ENCODE results near the gene SCAMP1.

The SCAMP1 gene

DNA sequence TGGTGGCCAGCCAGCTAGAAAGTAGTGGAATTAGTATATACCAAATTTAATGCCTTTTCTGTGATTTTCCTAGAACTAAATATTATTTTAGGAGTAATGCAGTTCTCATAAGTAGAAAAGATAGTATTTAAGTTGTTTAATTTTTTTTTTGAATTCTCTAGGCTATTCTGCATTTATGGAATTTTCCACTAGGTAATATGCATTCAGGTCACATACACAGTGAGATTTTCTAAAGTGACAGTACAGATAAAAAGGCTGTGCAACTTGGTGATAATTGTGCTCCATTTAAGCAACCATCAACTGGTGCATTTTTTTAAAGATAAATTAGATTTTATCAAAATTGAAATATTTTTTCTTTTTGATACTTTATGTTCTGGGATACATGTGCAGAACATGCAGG lies 111.5 kb downstream of the SCAMP1 start:
- H3K4me1 Mint-ChIP-seq = peaks cover 4% of the 10 kb centered on the region
- TF ChIP-seq, protein P1, sequence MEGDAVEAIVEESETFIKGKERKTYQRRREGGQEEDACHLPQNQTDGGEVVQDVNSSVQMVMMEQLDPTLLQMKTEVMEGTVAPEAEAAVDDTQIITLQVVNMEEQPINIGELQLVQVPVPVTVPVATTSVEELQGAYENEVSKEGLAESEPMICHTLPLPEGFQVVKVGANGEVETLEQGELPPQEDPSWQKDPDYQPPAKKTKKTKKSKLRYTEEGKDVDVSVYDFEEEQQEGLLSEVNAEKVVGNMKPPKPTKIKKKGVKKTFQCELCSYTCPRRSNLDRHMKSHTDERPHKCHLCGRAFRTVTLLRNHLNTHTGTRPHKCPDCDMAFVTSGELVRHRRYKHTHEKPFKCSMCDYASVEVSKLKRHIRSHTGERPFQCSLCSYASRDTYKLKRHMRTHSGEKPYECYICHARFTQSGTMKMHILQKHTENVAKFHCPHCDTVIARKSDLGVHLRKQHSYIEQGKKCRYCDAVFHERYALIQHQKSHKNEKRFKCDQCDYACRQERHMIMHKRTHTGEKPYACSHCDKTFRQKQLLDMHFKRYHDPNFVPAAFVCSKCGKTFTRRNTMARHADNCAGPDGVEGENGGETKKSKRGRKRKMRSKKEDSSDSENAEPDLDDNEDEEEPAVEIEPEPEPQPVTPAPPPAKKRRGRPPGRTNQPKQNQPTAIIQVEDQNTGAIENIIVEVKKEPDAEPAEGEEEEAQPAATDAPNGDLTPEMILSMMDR (IDR thresholded peaks at IDR 0.05) = no peak
- no peak overlapping the region for H3K4me3 Mint-ChIP-seq
- H3K27me3 Mint-ChIP-seq (ENCODE audit: low read depth, poor library complexity) = no peaks in the 10 kb centered on the region
- no peak overlapping the region for H3K27ac Mint-ChIP-seq
- DNase-seq = no peak
- no peaks in the 10 kb centered on the region for H3K9me3 Mint-ChIP-seq
- H3K36me3 Mint-ChIP-seq (ENCODE audit: low read depth) = peaks cover 3% of the 10 kb centered on the region

DNA sequence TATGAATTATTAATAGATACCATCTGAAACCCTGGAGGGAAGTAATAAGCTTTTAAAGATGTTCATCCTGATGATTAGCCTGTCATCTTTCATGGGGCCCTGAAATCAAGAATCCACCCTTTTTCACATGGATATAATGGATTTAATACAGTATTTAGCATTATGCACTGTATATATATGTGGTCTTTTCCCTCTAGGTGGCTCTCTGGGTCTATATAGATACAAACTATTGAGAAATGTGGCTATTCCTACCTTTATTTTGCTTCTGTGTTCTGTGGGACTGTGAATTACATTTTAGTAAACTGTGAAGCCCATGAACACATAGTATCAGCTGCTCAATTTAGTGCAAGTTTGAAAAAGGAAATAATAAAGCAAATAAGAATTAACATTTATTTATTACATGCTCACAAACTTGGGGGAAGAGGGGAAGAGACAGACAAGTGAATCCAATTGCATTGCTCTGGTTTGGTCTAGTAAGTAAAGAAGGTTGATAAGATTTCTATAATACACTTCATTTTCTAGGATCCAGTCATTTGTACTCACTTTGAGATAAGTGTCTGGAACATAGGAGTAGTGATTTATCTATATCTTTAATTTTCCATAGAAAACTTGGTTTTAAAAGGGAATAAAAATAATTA lies 112.2 kb downstream of the SCAMP1 start:
- no peaks in the 10 kb centered on the region for H3K27me3 Mint-ChIP-seq (ENCODE audit: low read depth, poor library complexity)
- no peaks in the 10 kb centered on the region for H3K9me3 Mint-ChIP-seq
- H3K4me3 Mint-ChIP-seq = no peak overlapping the region
- no peak for DNase-seq
- no peak overlapping the region for H3K27ac Mint-ChIP-seq
- H3K4me1 Mint-ChIP-seq = peaks cover 4% of the 10 kb centered on the region
- no peaks in the 10 kb centered on the region for H3K36me3 Mint-ChIP-seq (ENCODE audit: low read depth)
- TF ChIP-seq, protein P1 (IDR thresholded peaks at IDR 0.05) = no peak

DNA sequence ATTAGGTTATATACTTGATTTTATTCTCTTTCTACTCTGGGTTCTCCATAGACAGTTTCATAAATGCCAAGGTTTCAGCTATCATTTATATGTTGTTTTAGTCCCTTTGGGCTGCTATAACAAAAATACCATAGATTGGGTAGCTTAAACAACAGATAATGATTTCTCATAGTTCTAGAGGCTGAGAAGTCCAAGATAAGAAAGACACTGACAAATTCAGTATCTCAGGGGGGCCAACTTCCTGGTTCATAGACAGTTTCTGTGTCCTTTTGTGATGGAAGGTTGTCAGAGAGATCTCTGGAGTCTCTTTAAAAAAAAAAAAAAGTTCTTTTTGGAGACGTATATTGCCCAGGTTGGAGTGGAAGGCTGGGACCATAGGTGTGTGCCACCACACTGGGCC lies 113.3 kb downstream of the SCAMP1 start:
- H3K36me3 Mint-ChIP-seq (ENCODE audit: low read depth) = no peaks in the 10 kb centered on the region
- no peak overlapping the region for H3K4me3 Mint-ChIP-seq
- TF ChIP-seq, protein P1 (IDR thresholded peaks at IDR 0.05) = no peak
- H3K27ac Mint-ChIP-seq = no peak overlapping the region
- H3K4me1 Mint-ChIP-seq = no peaks in the 10 kb centered on the region
- H3K27me3 Mint-ChIP-seq (ENCODE audit: low read depth, poor library complexity) = no peaks in the 10 kb centered on the region
- DNase-seq = no peak
- H3K9me3 Mint-ChIP-seq = no peaks in the 10 kb centered on the region

DNA sequence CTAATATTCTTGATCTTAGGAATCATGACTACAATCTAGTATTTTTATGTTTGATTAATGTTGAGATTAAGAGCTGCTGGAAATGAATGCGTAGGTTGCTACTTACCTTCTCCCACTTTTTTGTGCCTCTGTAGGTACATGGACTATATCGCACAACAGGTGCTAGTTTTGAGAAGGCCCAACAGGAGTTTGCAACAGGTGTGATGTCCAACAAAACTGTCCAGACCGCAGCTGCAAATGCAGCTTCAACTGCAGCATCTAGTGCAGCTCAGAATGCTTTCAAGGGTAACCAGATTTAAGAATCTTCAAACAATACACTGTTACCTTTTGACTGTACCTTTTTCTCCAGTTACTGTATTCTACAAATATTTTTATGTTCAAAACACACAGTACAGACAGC lies 115.0 kb downstream of the SCAMP1 start:
- no peak overlapping the region for H3K4me3 Mint-ChIP-seq
- H3K9me3 Mint-ChIP-seq = no peaks in the 10 kb centered on the region
- H3K27ac Mint-ChIP-seq = no peak overlapping the region
- peaks cover 14% of the 10 kb centered on the region for H3K36me3 Mint-ChIP-seq (ENCODE audit: low read depth)
- DNase-seq = no peak
- H3K27me3 Mint-ChIP-seq (ENCODE audit: low read depth, poor library complexity) = no peaks in the 10 kb centered on the region
- TF ChIP-seq, protein P1 (IDR thresholded peaks at IDR 0.05) = no peak
- H3K4me1 Mint-ChIP-seq = no peaks in the 10 kb centered on the region

DNA sequence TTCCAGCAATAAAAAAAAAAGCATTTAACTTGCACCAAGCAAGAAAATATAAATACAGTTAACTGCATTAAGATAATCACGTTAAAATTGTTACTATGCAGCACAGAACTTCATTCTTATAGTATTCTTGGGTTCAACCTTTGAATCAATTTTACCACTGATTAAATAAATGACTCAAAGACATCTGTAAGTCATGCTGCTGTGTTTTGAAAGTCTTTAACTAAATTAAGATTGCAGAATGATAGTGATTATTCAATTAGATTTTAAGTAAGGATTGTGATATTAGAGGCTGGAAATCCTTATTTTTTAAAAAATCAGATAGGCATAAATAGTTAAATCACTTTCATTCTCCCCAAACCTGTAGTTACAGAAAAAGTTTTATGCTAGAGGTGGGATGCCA lies 116.4 kb downstream of the SCAMP1 start:
- Mint-ChIP-seq H3K36me3 (ENCODE audit: low read depth) (peaks cover 26% of the 10 kb centered on the region), H3K27me3 (ENCODE audit: low read depth, poor library complexity) (no peaks in the 10 kb centered on the region), H3K4me3 (no peak overlapping the region), H3K27ac (no peak overlapping the region), H3K9me3 (no peaks in the 10 kb centered on the region), H3K4me1 (no peaks in the 10 kb centered on the region)
- no peak for DNase-seq
- TF ChIP-seq, protein P1 (IDR thresholded peaks at IDR 0.05) = no peak

DNA sequence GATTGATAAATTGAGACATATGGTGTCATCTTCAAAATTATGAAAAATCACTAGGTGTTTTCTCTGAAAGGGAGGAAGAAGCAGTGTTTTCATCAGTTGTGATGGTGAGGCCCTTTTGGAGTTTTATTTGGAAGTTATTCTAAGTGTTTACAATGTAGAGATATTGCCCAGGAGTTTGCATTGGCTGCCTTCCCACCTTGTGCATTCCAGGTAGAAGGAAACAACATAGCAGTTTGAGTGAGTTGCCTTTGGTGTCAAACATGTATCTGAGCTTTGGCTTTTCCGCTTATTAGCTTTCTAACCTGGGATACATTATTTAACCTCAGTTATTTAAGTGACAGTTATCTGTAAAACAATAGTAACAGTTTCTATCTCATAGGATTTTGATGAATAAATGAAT lies 122.5 kb downstream of the SCAMP1 start:
- TF ChIP-seq, protein P1 (IDR thresholded peaks at IDR 0.05) = no peak
- no peak overlapping the region for H3K27ac Mint-ChIP-seq
- H3K27me3 Mint-ChIP-seq (ENCODE audit: low read depth, poor library complexity) = no peaks in the 10 kb centered on the region
- no peak for DNase-seq
- H3K4me1 Mint-ChIP-seq = peaks cover 11% of the 10 kb centered on the region
- H3K9me3 Mint-ChIP-seq = no peaks in the 10 kb centered on the region
- no peak overlapping the region for H3K4me3 Mint-ChIP-seq
- H3K36me3 Mint-ChIP-seq (ENCODE audit: low read depth) = peaks cover 43% of the 10 kb centered on the region
